T-helper 2 cell treated with Interferon-gamma antibody and Interleukin-4, amounts not matched to agents 100 ng/mL and 5 ng/mL, for 36 hours (primary cell): Measurements from ENCODE around the gene IFNL4. TPM values are rescaled to one million over a fixed set of nuclear protein-coding genes. Genes with fewer than 3 reads are reported as not detected.

Experiments used
- intact Hi-C: fragments of 100-400 bp; cut with micrococcal nuclease; formaldehyde crosslinking; loops from one replicate; pipeline ENCODE4 v1.15.1; 2023
- total RNA-seq: library from RNA; stranded (reverse); gene quantifications from 2 replicates; pipeline ENCODE4 v1.2.3, GENCODE V29; 2022

Gene IFNL4
- total RNA-seq, 1 donor from 2014 or later = not detected

DNA sequence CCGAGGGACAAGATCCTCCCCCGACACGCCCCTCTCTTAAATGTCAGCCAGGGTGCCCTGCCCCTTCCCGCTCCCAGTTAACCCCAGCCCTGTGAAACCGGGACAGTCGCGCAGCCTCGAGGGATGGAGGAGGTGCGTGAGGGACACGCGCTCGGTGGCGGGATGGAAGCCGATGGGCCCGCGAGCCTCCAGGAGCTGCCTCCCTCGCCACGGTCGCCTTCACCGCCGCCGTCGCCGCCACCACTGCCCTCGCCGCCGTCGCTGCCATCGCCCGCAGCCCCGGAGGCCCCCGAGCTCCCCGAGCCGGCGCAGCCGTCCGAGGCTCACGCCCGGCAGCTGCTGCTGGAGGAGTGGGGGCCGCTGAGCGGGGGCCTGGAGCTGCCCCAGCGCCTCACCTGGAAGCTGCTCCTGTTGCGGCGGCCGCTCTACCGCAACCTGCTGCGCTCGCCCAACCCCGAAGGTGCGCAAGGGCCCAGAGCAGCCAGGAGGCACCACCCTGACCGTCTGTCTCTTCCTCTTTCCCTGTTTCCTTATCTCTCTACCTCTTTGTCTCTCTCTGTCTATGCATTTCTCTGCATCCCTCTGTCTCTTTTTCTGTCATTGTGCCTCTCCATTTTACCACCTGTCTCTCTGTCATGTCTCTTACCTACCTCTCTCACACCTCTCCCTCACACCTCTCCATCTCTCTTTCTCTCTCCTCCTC, 51.6 kb downstream of the IFNL4 start, which contains the start of gene NCCRP1:
NCCRP1 (plus strand) TSS at position 105 of the 703 bp plus-strand sequence; CDS start at position 124, 19 bp downstream.
- intact Hi-C loops = no loop called here

DNA sequence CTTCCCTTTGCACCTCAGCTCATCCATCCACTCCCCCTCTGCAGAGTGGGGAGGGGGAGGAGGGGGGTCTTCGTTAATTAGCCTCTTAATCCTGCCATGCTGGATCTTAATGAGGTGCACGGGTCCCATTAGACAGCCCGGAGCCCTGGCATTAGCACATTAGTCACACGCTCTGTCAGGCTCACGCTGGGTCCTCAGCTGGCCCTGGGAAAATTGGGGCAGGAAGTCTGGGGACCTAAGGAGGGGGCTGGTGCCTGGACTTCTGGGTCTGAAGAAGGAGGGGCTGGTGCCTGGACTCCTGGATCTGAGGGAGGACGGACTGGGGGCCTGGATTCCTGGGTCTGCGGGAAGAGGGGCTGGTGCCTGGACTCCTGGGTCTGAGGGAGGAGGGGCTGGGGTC, 52.3 kb downstream of the IFNL4 start:
- intact Hi-C loops = no loop called here

Other genes with a start within 250 kb of the IFNL4 start
- 0.27 and 0.61 TPM in 2 replicates for gene FBXO27, start 216.3 kb downstream of the IFNL4 start, total RNA-seq
- gene ACP7, start 164.5 kb downstream of the IFNL4 start, total RNA-seq = not detected in 2 replicates
- gene PAK4, start 123.1 kb downstream of the IFNL4 start, total RNA-seq = 15.5 and 16.3 TPM in 2 replicates
- not detected in 2 replicates for gene NCCRP1, start 51.9 kb downstream of the IFNL4 start, total RNA-seq
- not detected in 2 replicates for gene SYCN, start 44.6 kb downstream of the IFNL4 start, total RNA-seq
- gene IFNL3, start 3.9 kb downstream of the IFNL4 start, total RNA-seq = not detected in 2 replicates
- gene IFNL2, start 19.5 kb upstream of the IFNL4 start, total RNA-seq = not detected in 2 replicates
- gene IFNL1, start 47.6 kb upstream of the IFNL4 start, total RNA-seq = 0.25 TPM in 1 of 2 replicates, not detected in the other
- gene LRFN1, start 72.0 kb upstream of the IFNL4 start, total RNA-seq = 4.3 and 4.8 TPM in 2 replicates
- 640 and 657 TPM in 2 replicates for gene GMFG, start 87.2 kb upstream of the IFNL4 start, total RNA-seq
- 45.2 and 46.1 TPM in 2 replicates for gene SAMD4B, start 93.6 kb upstream of the IFNL4 start, total RNA-seq
- gene PAF1, start 142.2 kb upstream of the IFNL4 start, total RNA-seq = 43.9 and 46.7 TPM in 2 replicates
- gene MED29, start 142.5 kb upstream of the IFNL4 start, total RNA-seq = 35.3 and 35.8 TPM in 2 replicates
- 74.0 and 79.7 TPM in 2 replicates for gene ZFP36, start 158.0 kb upstream of the IFNL4 start, total RNA-seq
- 57.3 and 61.0 TPM in 2 replicates for gene PLEKHG2, start 163.8 kb upstream of the IFNL4 start, total RNA-seq
- gene RPS16, start 187.1 kb upstream of the IFNL4 start, total RNA-seq = 2,392 and 2,430 TPM in 2 replicates
- gene SUPT5H, start 196.7 kb upstream of the IFNL4 start, total RNA-seq = 150 and 153 TPM in 2 replicates
- gene TIMM50, start 232.0 kb upstream of the IFNL4 start, total RNA-seq = 65.1 and 69.0 TPM in 2 replicates